Breast epithelium (tissue), 4 donors: ENCODE results near the gene YWHAE. TPM values are rescaled to one million over a fixed set of nuclear protein-coding genes. Genes with fewer than 3 reads are reported as not detected.

Source experiments
- DNase-seq, 2 donors: peaks; one replicate each; pipeline ENCODE4 v3.0.0-alpha.2; 2019; ENCODE audit warnings: low spot score in 2 of 2
- H3K27ac ChIP-seq, 2 donors: fragments of 200-600 bp; sonication (generic) in 1 of 2; one replicate each; pipeline ENCODE4 v1.5.1; 2016 to 2019; ENCODE audit warnings: mild to moderate bottlenecking in 1 of 2
- H3K27me3 ChIP-seq, 2 donors: fragments of 200-600 bp; sonication (generic) in 1 of 2; one replicate each; pipeline versions ENCODE4 v1.5.1 to v1.6.0; 2017 to 2019; ENCODE audit warnings: control low read depth in 1 of 2, mild to moderate bottlenecking in 1 of 2
- H3K36me3 ChIP-seq: fragments of 200-600 bp; one replicate; pipeline ENCODE4 v1.5.1; 2019
- H3K4me1 ChIP-seq, 2 donors: fragments of 200-600 bp; sonication (generic); one replicate each; pipeline ENCODE4 v1.5.1; 2016 to 2019; ENCODE audit warnings: control low read depth in 1 of 2
- H3K4me3 ChIP-seq, 3 donors: fragments of 200-600 bp; sonication (generic); 1 replicate in 2 of 3; 2 replicates in 1 of 3; pipeline ENCODE4 v1.5.1; 2016 to 2019; ENCODE audit warnings: mild to moderate bottlenecking in 3 of 3, moderate library complexity in 2 of 3
- H3K9me3 ChIP-seq, 2 donors: fragments of 200-600 bp; sonication (generic) in 1 of 2; one replicate each; pipeline ENCODE4 v1.5.1; 2016 to 2019; ENCODE audit warnings: control low read depth in 1 of 2
- POLR2A ChIP-seq: fragments of 450-650 bp; IDR thresholded peaks from one replicate; pipeline ENCODE4 v1.6.1; 2016; ENCODE audit warnings: antibody characterized with exemption, mild to moderate bottlenecking, moderate library complexity
- POLR2AphosphoS5 ChIP-seq, 3 donors: sonication (generic); formaldehyde crosslinking; IDR thresholded peaks; one replicate each; pipeline ENCODE4 v1.6.1; 2017; ENCODE audit warnings: antibody characterized with exemption in 3 of 3
- intact Hi-C: fragments of 100-400 bp; cut with DNase I; formaldehyde crosslinking; loops from one replicate; pipeline ENCODE4 v1.15.1; 2023; ENCODE audit warnings: low total_unique reads
- total RNA-seq, 3 donors: library from RNA; depleted of rRNA; stranded (reverse); fragments of >200 nt; gene quantifications; one replicate each; pipeline ENCODE4 v1.1.0, GENCODE V29; 2016
- TF ChIP-seq, protein P1 (sequence below), 3 donors: fragments of 450-650 bp; IDR thresholded peaks; one replicate each; pipeline ENCODE4 v1.5.1; 2016 to 2017; ENCODE audit warnings: antibody characterized with exemption in 3 of 3, mild to moderate bottlenecking in 3 of 3, moderate library complexity in 3 of 3

YWHAE gene
- total RNA-seq, 3 donors from 2014 or later: 481 to 610 (median 518) TPM

GRCh38 chr17:1351971-1352370 lies 48.1 kb downstream of the YWHAE start:
- no peak for TF ChIP-seq POLR2A
- no peak for TF ChIP-seq POLR2AphosphoS5 (IDR thresholded peaks at IDR 0.05)
- TF ChIP-seq, protein P1, sequence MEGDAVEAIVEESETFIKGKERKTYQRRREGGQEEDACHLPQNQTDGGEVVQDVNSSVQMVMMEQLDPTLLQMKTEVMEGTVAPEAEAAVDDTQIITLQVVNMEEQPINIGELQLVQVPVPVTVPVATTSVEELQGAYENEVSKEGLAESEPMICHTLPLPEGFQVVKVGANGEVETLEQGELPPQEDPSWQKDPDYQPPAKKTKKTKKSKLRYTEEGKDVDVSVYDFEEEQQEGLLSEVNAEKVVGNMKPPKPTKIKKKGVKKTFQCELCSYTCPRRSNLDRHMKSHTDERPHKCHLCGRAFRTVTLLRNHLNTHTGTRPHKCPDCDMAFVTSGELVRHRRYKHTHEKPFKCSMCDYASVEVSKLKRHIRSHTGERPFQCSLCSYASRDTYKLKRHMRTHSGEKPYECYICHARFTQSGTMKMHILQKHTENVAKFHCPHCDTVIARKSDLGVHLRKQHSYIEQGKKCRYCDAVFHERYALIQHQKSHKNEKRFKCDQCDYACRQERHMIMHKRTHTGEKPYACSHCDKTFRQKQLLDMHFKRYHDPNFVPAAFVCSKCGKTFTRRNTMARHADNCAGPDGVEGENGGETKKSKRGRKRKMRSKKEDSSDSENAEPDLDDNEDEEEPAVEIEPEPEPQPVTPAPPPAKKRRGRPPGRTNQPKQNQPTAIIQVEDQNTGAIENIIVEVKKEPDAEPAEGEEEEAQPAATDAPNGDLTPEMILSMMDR (IDR thresholded peaks at IDR 0.05): no peak
- Histone ChIP-seq H3K9me3 (no peaks in the 10 kb centered on the region), H3K36me3 (no peaks in the 10 kb centered on the region), H3K27me3 (no peaks in the 10 kb centered on the region), H3K27ac (no peak overlapping the region), H3K4me1 (no peaks in the 10 kb centered on the region), H3K4me3 (no peak overlapping the region)
- no peak for DNase-seq
- intact Hi-C loops: no loop called here

DNA sequence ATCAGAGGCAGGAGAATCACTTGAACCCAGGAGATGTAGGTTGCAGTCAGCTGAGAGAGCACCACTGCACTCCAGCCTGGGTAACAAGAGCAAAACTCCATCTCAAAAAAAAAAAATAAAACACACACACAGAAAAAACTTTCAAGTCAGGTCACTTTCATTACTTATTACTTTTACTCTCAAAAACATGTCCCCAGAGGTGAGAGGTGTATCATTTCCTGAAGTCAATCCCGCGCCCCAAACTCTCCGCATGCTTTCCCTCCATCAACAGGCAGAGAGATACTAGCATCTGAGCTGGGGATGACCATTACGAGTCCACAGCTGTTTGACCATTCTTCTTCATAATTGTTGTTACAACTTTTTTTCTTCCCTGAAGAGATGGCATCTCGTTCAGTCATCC lies 48.7 kb downstream of the YWHAE start:
- TF ChIP-seq POLR2AphosphoS5 (IDR thresholded peaks at IDR 0.05): no peak
- TF ChIP-seq, protein P1 (IDR thresholded peaks at IDR 0.05): no peak
- TF ChIP-seq POLR2A: no peak
- no peak overlapping the region for H3K27ac ChIP-seq
- no peak for DNase-seq

DNA sequence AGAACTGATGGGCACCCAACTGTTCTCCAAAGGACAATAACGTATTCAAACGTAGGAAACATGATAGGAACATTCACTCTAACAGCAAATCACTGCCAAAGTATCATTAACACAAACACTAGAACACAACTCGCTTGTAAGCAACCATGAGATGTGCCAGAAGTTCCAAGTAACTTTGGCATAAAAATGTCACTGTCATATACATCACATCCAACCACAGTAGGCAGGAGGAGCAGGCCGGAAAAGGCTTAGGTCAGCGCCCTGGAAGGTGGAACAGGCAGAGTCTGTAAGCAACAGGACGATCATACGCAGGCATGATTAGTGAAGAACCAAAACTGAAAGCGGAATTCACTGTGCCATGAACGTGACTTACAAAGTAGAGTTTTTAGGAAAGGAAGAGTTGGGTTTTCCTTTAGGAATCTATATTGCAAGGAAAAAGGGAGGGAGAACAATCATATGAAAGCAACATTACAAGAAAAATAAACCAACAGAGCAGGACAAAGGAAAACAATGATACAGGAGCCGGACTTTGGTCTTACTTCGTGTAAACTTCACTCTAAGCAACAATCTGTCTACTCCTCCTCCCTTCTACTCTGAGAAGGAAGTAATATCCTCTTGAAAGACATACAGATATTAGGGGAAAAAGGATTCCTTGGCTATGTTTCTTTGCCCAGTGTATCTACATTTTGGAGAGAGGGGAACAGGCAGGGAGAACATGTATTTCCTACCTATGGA lies 52.3 kb downstream of the YWHAE start:
- H3K27me3 ChIP-seq: no peaks in the 10 kb centered on the region
- peak overlapping the region; percentile 80 to 84 for H3K27ac ChIP-seq
- no peaks in the 10 kb centered on the region for H3K4me1 ChIP-seq
- H3K36me3 ChIP-seq: no peaks in the 10 kb centered on the region
- DNase-seq: peak in 1 of 2 donors; percentile 50
- intact Hi-C loops: no loop called here
- peak in 1 of 3 donors; percentile 58 for TF ChIP-seq POLR2AphosphoS5 (IDR thresholded peaks at IDR 0.05)
- TF ChIP-seq, protein P1 (IDR thresholded peaks at IDR 0.05): no peak
- no peak for TF ChIP-seq POLR2A
- H3K9me3 ChIP-seq: no peaks in the 10 kb centered on the region
- peak overlapping the region in 2 of 3 donors; percentile 19 to 41 for H3K4me3 ChIP-seq

More for the DNA sequence above, 48.7 kb downstream of the YWHAE start:
- intact Hi-C loops: no loop called here
- H3K4me3 ChIP-seq: no peak overlapping the region
- no peaks in the 10 kb centered on the region for H3K9me3 ChIP-seq
- no peaks in the 10 kb centered on the region for H3K36me3 ChIP-seq
- H3K27me3 ChIP-seq: no peaks in the 10 kb centered on the region
- no peaks in the 10 kb centered on the region for H3K4me1 ChIP-seq

GRCh38 chr17:1344521-1344920 lies 55.5 kb downstream of the YWHAE start:
- H3K4me3 ChIP-seq: no peak overlapping the region
- DNase-seq: no peak
- no peaks in the 10 kb centered on the region for H3K9me3 ChIP-seq
- H3K27ac ChIP-seq: no peak overlapping the region
- TF ChIP-seq POLR2AphosphoS5 (IDR thresholded peaks at IDR 0.05) (no peak), POLR2A (no peak)
- TF ChIP-seq, protein P1 (IDR thresholded peaks at IDR 0.05): no peak
- H3K27me3 ChIP-seq: no peaks in the 10 kb centered on the region
- no peaks in the 10 kb centered on the region for H3K36me3 ChIP-seq
- H3K4me1 ChIP-seq: no peaks in the 10 kb centered on the region
- intact Hi-C loops: no loop called here

GRCh38 chr17:1343554-1343953 lies 56.5 kb downstream of the YWHAE start:
- no peak for TF ChIP-seq POLR2A
- TF ChIP-seq, protein P1 (IDR thresholded peaks at IDR 0.05): no peak
- TF ChIP-seq POLR2AphosphoS5 (IDR thresholded peaks at IDR 0.05): no peak
- no peak overlapping the region for H3K27ac ChIP-seq
- DNase-seq: no peak
- no peaks in the 10 kb centered on the region for H3K4me1 ChIP-seq
- no peaks in the 10 kb centered on the region for H3K27me3 ChIP-seq
- no peaks in the 10 kb centered on the region for H3K9me3 ChIP-seq
- intact Hi-C loops: no loop called here
- no peak overlapping the region for H3K4me3 ChIP-seq
- H3K36me3 ChIP-seq: no peaks in the 10 kb centered on the region
